Tibial nerve (tissue), 3 donors: ENCODE data around the gene SLC18A2.

Source experiments
- EP300 ChIP-seq, 2 donors: sonication (generic); formaldehyde crosslinking; IDR thresholded peaks; one replicate each; pipeline ENCODE4 v1.6.1; 2017; ENCODE audit warnings: antibody characterized with exemption in 2 of 2, mild to moderate bottlenecking in 1 of 2
- POLR2A ChIP-seq, 2 donors: fragments of 450-650 bp; IDR thresholded peaks; one replicate each; pipeline ENCODE4 v1.6.1; 2017; ENCODE audit warnings: antibody characterized with exemption in 2 of 2, mild to moderate bottlenecking in 2 of 2, moderate library complexity in 2 of 2

GRCh38 chr10:117239721-117240620 is 943 bp upstream of the SLC18A2 start:
- TF ChIP-seq POLR2A (IDR thresholded peaks at IDR 0.05) (no peak), EP300 (IDR thresholded peaks at IDR 0.05) (no peak)
